Prostate gland (tissue), 2 donors: ENCODE results near the gene IGFBP2.

ENCODE experiments used
- POLR2A ChIP-seq: fragments of 450-650 bp; IDR thresholded peaks from one replicate; pipeline ENCODE4 v1.6.1; 2016; ENCODE audit warnings: antibody characterized with exemption, mild to moderate bottlenecking
- TF ChIP-seq, protein P1 (sequence below), 4 experiments: fragments of 200-600 bp in 2 of 4; fragments of 450-650 bp in 2 of 4; sonication (generic) in 2 of 4; IDR thresholded peaks; 1 replicate in 3 of 4; 2 replicates in 1 of 4; pipeline ENCODE4 v1.5.1; 2016 to 2019; ENCODE audit warnings: antibody characterized with exemption in 4 of 4, mild to moderate bottlenecking in 2 of 4, moderate library complexity in 2 of 4

DNA sequence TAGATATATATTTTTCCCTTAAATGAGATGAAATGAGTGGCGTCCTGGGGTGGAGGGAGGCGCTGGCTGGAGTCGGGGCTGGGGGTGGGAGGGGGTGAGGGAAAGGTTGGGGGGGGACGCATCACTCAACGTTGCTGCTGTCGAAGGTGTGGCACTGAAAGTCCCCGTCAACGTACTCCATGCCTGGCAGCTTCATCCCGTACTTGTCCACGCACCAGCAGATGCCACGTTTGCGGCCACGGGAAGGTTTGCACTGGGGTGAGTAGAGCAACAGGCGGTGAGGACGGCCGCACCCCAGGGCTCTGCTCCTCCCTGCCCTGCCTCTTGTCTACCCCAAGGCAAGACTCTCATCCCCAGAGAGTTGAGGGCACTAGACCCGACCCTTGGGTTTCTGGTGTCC lies 43.4 kb downstream of the IGFBP2 start:
- TF ChIP-seq, protein P1, sequence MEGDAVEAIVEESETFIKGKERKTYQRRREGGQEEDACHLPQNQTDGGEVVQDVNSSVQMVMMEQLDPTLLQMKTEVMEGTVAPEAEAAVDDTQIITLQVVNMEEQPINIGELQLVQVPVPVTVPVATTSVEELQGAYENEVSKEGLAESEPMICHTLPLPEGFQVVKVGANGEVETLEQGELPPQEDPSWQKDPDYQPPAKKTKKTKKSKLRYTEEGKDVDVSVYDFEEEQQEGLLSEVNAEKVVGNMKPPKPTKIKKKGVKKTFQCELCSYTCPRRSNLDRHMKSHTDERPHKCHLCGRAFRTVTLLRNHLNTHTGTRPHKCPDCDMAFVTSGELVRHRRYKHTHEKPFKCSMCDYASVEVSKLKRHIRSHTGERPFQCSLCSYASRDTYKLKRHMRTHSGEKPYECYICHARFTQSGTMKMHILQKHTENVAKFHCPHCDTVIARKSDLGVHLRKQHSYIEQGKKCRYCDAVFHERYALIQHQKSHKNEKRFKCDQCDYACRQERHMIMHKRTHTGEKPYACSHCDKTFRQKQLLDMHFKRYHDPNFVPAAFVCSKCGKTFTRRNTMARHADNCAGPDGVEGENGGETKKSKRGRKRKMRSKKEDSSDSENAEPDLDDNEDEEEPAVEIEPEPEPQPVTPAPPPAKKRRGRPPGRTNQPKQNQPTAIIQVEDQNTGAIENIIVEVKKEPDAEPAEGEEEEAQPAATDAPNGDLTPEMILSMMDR (IDR thresholded peaks at IDR 0.05) = no peak
- TF ChIP-seq POLR2A = no peak
